ENCODE results near the gene EEF1E1. TPM values are rescaled to one million over a fixed set of nuclear protein-coding genes. Genes with fewer than 3 reads are reported as not detected.

EEF1E1 gene
- total RNA-seq, 4 donors from 2014 or later = 14.3 to 32.9 (median 23.0) TPM

- TF ChIP-seq, protein P1, sequence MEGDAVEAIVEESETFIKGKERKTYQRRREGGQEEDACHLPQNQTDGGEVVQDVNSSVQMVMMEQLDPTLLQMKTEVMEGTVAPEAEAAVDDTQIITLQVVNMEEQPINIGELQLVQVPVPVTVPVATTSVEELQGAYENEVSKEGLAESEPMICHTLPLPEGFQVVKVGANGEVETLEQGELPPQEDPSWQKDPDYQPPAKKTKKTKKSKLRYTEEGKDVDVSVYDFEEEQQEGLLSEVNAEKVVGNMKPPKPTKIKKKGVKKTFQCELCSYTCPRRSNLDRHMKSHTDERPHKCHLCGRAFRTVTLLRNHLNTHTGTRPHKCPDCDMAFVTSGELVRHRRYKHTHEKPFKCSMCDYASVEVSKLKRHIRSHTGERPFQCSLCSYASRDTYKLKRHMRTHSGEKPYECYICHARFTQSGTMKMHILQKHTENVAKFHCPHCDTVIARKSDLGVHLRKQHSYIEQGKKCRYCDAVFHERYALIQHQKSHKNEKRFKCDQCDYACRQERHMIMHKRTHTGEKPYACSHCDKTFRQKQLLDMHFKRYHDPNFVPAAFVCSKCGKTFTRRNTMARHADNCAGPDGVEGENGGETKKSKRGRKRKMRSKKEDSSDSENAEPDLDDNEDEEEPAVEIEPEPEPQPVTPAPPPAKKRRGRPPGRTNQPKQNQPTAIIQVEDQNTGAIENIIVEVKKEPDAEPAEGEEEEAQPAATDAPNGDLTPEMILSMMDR (IDR thresholded peaks at IDR 0.05) = no peak
- no peak for ATAC-seq (ENCODE audit: low FRiP score)
- no peak for DNase-seq (ENCODE audit: low spot score)
Observed at GRCh38 chr6:8073758-8074157, 28.6 kb downstream of the EEF1E1 start.

- TF ChIP-seq, protein P1 (IDR thresholded peaks at IDR 0.05) = no peak
- ATAC-seq (ENCODE audit: low FRiP score) = no peak
- no peak for DNase-seq (ENCODE audit: low spot score)
Observed at GRCh38 chr6:8070718-8071117, 31.6 kb downstream of the EEF1E1 start.

DNA sequence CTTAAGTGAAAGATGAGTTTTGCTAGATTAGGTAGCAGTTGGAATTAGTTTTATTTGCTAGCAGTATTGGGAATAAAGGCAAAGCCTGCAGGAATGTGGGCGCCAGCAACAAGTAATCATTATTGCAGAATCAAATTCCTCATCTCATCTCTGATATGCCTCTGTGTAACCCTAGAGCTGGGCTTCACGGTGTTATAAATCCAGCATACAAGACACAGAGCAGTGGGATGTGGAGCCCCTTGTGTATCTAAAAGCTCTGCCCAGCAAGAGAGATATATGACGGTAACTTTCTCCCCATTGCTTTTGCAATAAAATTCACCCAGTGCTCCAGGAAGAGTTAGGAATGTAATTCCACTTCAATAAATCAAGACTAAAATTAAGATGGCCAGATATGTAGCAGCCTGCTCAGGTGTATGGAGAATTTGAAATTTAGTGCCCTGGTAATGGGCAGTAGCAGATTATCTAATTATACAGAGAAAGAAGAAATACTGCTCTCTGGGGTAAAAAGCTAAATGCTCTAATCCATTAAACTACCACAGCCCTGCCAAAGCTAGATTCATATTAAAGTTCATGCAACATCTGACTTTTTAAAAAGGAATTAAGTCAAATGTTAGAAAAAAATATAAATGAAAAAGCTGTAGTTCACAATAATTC, 32.6 kb downstream of the EEF1E1 start:
- no peak for DNase-seq (ENCODE audit: low spot score)
- TF ChIP-seq, protein P1 (IDR thresholded peaks at IDR 0.05) = no peak
- no peak for ATAC-seq (ENCODE audit: low FRiP score)

DNA sequence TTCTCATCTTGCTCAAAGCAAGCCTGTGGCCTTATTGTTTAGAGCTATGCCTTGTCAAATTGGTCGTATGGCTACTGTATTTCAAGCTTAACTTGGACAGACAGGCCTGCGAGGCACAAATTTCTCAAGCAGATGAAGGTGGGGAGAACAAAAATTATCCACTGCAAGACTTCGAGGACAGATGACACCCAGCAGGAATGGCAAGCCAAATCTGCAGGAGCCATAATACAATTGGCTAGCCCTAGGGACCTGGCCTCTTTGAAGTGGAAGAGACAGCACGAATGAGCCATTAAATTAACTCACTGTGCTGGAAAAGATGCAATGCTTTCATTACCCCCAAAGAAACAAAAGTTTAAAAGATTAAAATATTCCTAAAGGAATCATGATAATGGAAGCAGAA, 33.2 kb downstream of the EEF1E1 start:
- TF ChIP-seq, protein P1 (IDR thresholded peaks at IDR 0.05) = no peak
- DNase-seq (ENCODE audit: low spot score) = no peak
- ATAC-seq (ENCODE audit: low FRiP score) = no peak

DNA sequence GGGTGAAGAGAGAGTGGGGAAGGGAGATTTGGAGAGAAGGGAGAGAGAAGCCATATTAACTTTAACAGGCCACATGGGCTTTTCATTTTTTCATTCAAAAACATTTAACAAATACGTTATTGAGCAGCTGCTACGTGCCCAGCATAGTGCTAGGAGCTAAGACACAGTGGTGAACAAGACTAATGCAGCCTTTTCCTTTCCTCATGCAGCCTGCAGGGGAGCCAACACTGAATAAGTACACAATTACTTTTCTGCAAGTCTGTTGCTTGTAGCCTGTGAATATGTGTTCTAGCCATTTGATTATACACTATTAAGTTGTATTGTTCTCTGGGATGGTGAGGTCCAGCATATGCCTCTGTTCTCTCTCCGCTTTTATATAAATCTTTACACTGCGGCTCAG, 36.2 kb downstream of the EEF1E1 start:
- ATAC-seq (ENCODE audit: low FRiP score) = no peak
- TF ChIP-seq, protein P1 (IDR thresholded peaks at IDR 0.05) = no peak
- no peak for DNase-seq (ENCODE audit: low spot score)

DNA sequence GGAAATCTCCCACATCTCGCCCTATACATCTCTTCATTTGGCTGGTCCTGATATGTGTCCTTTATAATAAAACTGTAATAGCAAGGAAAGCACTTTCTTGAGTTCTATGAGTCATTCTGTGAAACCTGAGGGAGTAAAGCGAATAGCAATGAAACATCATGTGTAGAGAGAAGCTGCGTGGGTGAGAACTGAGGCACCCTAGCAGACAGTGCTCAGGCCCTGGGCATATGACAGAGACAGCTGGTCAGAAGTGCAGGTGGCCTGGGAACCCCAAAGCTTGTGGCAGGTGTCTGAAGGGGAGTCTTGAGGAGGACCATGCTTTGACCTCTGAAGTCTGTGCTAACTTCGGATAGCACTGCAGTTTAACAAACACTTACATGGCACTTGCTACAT, 36.8 kb downstream of the EEF1E1 start:
- TF ChIP-seq, protein P1 (IDR thresholded peaks at IDR 0.05) = no peak
- no peak for DNase-seq (ENCODE audit: low spot score)
- no peak for ATAC-seq (ENCODE audit: low FRiP score)
